ENCODE data around the gene CDK5RAP3. TPM values are rescaled to one million over a fixed set of nuclear protein-coding genes. Genes with fewer than 3 reads are reported as not detected.

Gene CDK5RAP3
- total and polyA plus RNA-seq, 2 of the 13 experiments (the other 11 are each of a cell fraction or from before 2014, with no cell fraction given) = 128 to 154 TPM

DNA sequence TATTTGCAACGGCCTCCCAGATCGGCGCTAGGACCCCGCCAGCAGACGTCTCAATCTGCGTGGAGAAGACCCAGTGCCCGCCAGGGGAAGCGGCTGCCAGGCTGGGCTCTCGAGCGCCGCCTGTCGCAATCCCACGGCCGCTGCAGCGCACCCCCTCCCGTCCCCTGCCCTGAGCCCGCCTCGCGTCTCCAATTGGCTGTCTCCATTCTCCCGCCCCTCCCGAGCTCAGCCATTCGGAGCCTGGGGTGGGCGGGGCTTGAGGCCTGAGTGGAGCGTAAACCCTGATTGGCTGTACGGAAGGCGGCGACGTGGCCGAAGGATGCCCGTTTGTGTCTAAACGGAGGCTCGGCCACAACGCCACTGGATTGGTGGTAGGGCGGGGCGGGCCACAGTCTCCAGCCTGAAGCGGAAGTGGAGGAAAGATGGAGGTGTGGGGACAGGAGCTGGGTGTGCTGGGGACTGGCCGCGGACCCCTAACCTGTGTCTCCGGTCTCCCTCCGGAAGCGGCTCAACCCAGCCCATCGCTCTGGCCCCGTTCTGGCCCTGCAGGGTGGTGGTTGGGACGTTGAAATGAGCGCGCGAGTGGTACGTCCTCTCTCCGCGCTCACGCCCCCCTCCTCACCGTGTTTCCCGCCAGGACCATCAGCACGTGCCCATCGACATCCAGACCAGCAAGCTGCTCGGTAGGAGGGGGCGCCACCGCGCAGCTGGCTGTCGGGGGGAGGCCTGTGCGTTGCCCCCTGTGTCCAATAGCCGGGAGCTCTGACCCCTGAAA, at the start of gene CDK5RAP3 (continued):
- TF ChIP-seq, protein P1, sequence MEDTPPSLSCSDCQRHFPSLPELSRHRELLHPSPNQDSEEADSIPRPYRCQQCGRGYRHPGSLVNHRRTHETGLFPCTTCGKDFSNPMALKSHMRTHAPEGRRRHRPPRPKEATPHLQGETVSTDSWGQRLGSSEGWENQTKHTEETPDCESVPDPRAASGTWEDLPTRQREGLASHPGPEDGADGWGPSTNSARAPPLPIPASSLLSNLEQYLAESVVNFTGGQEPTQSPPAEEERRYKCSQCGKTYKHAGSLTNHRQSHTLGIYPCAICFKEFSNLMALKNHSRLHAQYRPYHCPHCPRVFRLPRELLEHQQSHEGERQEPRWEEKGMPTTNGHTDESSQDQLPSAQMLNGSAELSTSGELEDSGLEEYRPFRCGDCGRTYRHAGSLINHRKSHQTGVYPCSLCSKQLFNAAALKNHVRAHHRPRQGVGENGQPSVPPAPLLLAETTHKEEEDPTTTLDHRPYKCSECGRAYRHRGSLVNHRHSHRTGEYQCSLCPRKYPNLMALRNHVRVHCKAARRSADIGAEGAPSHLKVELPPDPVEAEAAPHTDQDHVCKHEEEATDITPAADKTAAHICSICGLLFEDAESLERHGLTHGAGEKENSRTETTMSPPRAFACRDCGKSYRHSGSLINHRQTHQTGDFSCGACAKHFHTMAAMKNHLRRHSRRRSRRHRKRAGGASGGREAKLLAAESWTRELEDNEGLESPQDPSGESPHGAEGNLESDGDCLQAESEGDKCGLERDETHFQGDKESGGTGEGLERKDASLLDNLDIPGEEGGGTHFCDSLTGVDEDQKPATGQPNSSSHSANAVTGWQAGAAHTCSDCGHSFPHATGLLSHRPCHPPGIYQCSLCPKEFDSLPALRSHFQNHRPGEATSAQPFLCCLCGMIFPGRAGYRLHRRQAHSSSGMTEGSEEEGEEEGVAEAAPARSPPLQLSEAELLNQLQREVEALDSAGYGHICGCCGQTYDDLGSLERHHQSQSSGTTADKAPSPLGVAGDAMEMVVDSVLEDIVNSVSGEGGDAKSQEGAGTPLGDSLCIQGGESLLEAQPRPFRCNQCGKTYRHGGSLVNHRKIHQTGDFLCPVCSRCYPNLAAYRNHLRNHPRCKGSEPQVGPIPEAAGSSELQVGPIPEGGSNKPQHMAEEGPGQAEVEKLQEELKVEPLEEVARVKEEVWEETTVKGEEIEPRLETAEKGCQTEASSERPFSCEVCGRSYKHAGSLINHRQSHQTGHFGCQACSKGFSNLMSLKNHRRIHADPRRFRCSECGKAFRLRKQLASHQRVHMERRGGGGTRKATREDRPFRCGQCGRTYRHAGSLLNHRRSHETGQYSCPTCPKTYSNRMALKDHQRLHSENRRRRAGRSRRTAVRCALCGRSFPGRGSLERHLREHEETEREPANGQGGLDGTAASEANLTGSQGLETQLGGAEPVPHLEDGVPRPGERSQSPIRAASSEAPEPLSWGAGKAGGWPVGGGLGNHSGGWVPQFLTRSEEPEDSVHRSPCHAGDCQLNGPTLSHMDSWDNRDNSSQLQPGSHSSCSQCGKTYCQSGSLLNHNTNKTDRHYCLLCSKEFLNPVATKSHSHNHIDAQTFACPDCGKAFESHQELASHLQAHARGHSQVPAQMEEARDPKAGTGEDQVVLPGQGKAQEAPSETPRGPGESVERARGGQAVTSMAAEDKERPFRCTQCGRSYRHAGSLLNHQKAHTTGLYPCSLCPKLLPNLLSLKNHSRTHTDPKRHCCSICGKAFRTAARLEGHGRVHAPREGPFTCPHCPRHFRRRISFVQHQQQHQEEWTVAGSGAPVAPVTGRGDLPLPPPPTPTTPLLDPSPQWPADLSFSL (CRISPR knock-in tag; IDR thresholded peaks at IDR 0.05) = 0 out of 2 replicates have a peak, but pooled peaks have one; percentile 42
- TF ChIP-seq ZNF569 (CRISPR knock-in tag; IDR thresholded peaks at IDR 0.05; ENCODE audit: borderline replicate concordance) = no peak; the same call in 1 of the 2 replicates
- 0 out of 2 replicates have a peak, but pooled peaks have one; percentile 39 for TF ChIP-seq ZNF256 (CRISPR knock-in tag; conservative IDR thresholded peaks at IDR 0.05)
- TF ChIP-seq ZNF460 (CRISPR knock-in tag; IDR thresholded peaks at IDR 0.05; ENCODE audit: borderline replicate concordance) = no peak
- TF ChIP-seq, protein P2, sequence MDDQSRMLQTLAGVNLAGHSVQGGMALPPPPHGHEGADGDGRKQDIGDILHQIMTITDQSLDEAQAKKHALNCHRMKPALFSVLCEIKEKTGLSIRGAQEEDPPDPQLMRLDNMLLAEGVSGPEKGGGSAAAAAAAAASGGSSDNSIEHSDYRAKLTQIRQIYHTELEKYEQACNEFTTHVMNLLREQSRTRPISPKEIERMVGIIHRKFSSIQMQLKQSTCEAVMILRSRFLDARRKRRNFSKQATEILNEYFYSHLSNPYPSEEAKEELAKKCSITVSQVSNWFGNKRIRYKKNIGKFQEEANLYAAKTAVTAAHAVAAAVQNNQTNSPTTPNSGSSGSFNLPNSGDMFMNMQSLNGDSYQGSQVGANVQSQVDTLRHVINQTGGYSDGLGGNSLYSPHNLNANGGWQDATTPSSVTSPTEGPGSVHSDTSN (CRISPR knock-in tag; IDR thresholded peaks at IDR 0.05; ENCODE audit: borderline replicate concordance) = no peak; the same call in 1 of the 2 replicates
- TF ChIP-seq, protein P3, sequence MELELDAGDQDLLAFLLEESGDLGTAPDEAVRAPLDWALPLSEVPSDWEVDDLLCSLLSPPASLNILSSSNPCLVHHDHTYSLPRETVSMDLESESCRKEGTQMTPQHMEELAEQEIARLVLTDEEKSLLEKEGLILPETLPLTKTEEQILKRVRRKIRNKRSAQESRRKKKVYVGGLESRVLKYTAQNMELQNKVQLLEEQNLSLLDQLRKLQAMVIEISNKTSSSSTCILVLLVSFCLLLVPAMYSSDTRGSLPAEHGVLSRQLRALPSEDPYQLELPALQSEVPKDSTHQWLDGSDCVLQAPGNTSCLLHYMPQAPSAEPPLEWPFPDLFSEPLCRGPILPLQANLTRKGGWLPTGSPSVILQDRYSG (CRISPR knock-in tag; IDR thresholded peaks at IDR 0.05) = no peak
- no peak for TF ChIP-seq ARNT (IDR thresholded peaks at IDR 0.05)
- TF ChIP-seq ARID2 (CRISPR knock-in tag; IDR thresholded peaks at IDR 0.05; ENCODE audit: borderline replicate concordance) = peak; percentile 100
- peak; percentile 52; the same call in 1 of the 2 replicates for TF ChIP-seq HMG20A (CRISPR knock-in tag; IDR thresholded peaks at IDR 0.05; ENCODE audit: borderline replicate concordance)
- peak; percentile 95; the same call in 1 of the 2 replicates for TF ChIP-seq ZNF674 (CRISPR knock-in tag; IDR thresholded peaks at IDR 0.05; ENCODE audit: low read depth)
- TF ChIP-seq SP5 (CRISPR knock-in tag; IDR thresholded peaks at IDR 0.05; ENCODE audit: borderline replicate concordance, low read depth) = peak; percentile 72
- TF ChIP-seq JUN (CRISPR knock-in tag; IDR thresholded peaks at IDR 0.05) = peak; percentile 71; the same call in 1 of the 2 replicates
- TF ChIP-seq, protein P4, sequence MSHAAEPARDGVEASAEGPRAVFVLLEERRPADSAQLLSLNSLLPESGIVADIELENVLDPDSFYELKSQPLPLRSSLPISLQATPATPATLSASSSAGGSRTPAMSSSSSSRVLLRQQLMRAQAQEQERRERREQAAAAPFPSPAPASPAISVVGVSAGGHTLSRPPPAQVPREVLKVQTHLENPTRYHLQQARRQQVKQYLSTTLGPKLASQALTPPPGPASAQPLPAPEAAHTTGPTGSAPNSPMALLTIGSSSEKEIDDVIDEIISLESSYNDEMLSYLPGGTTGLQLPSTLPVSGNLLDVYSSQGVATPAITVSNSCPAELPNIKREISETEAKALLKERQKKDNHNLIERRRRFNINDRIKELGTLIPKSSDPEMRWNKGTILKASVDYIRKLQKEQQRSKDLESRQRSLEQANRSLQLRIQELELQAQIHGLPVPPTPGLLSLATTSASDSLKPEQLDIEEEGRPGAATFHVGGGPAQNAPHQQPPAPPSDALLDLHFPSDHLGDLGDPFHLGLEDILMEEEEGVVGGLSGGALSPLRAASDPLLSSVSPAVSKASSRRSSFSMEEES (CRISPR knock-in tag; IDR thresholded peaks at IDR 0.05) = peak; percentile 77; the same call in 1 of the 2 replicates
- 0 out of 2 replicates have a peak, but pooled peaks have one; percentile 67 for TF ChIP-seq ZNF17 (CRISPR knock-in tag; IDR thresholded peaks at IDR 0.05)
- TF ChIP-seq, protein P5, sequence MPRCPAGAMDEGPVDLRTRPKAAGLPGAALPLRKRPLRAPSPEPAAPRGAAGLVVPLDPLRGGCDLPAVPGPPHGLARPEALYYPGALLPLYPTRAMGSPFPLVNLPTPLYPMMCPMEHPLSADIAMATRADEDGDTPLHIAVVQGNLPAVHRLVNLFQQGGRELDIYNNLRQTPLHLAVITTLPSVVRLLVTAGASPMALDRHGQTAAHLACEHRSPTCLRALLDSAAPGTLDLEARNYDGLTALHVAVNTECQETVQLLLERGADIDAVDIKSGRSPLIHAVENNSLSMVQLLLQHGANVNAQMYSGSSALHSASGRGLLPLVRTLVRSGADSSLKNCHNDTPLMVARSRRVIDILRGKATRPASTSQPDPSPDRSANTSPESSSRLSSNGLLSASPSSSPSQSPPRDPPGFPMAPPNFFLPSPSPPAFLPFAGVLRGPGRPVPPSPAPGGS (CRISPR knock-in tag; IDR thresholded peaks at IDR 0.05) = peak; percentile 96
- peak; percentile 93 for TF ChIP-seq HOXA9 (CRISPR knock-in tag; IDR thresholded peaks at IDR 0.05; ENCODE audit: borderline replicate concordance)
- peak; percentile 72 for TF ChIP-seq PTBP1 (IDR thresholded peaks at IDR 0.05; ENCODE audit: low read depth, low read length, poor library complexity, severe bottlenecking)
